Adrenal gland (tissue), 12 donors: Measurements from ENCODE around the gene MOCOS. TPM values are rescaled to one million over a fixed set of nuclear protein-coding genes. Genes with fewer than 3 reads are reported as not detected.

Experiments
- DNase-seq, 7 donors: peaks; one replicate each; pipeline ENCODE4 v3.0.0-alpha.2; 2019 to 2020
- H3K27ac ChIP-seq, 5 donors: fragments of 200-600 bp; sonication (generic) in 4 of 5; 1 replicate in 3 of 5; 2 replicates in 2 of 5; pipeline versions ENCODE4 v1.5.1 to v1.8.0; 2016 to 2020; ENCODE audit warnings: mild to moderate bottlenecking in 1 of 5
- H3K27me3 ChIP-seq: fragments of 200-600 bp; 2 replicates; pipeline ENCODE4 v1.8.0; 2021
- H3K36me3 ChIP-seq, 2 donors: fragments of 200-600 bp; replicated peaks in 1 of 2; 1 replicate in 1 of 2; 2 replicates in 1 of 2; pipeline versions ENCODE4 v1.5.1 to v1.8.0; 2018 to 2022
- H3K4me1 ChIP-seq, 2 donors: fragments of 200-600 bp; replicated peaks in 1 of 2; 1 replicate in 1 of 2; 2 replicates in 1 of 2; pipeline versions ENCODE4 v1.5.1 to v1.8.0; 2018 to 2021
- H3K4me3 ChIP-seq, 4 donors: fragments of 200-600 bp; sonication (generic) in 3 of 4; one replicate each; pipeline ENCODE4 v1.5.1; 2016 to 2018
- H3K9me3 ChIP-seq, 3 donors: fragments of 200-600 bp; sonication (generic) in 1 of 3; replicated peaks in 1 of 3; 1 replicate in 2 of 3; 2 replicates in 1 of 3; pipeline versions ENCODE4 v1.5.1 to v1.8.0; 2016 to 2021
- POLR2A ChIP-seq, 2 donors: fragments of 450-650 bp; IDR thresholded peaks; one replicate each; pipeline ENCODE4 v1.6.1; 2017; ENCODE audit warnings: antibody characterized with exemption in 2 of 2, mild to moderate bottlenecking in 2 of 2, moderate library complexity in 1 of 2
- WGBS, 4 donors: extraction: QIAGEN DNeasy Blood & Tissue Kit in 2 of 4; methylation state at CpG; one replicate each; pipeline versions ENCODE4 v1.1.5 to v1.1.7; 2013 to 2017; 5-methylcytosine and 5-hydroxymethylcytosine counted together
- intact Hi-C, 2 donors: fragments of 100-400 bp; cut with DNase I; formaldehyde crosslinking; loops; one replicate each; pipeline versions ENCODE4 v1.14.1 to v1.15.0; 2022 to 2023
- polyA plus RNA-seq, 3 donors: library from polyadenylated mRNA; stranded (reverse); fragments of 200-250 nt in 2 of 3; fragments of 350-450 nt in 1 of 3; fragmentation: Illumina TruSeq in 1 of 3; extraction: RNeasy Lipid Tissue Mini Kit (QIAGEN cat#74804) in 1 of 3; gene quantifications; one replicate each; pipeline ENCODE4 v1.2.3, GENCODE V29; 2013 to 2014
- total RNA-seq, 9 donors: library from RNA; depleted of rRNA in 4 of 9; stranded (reverse); fragments of >200 nt in 4 of 9; fragments of 120-200 nt in 1 of 9; fragmentation: NEBNext Ultra II Directional in 1 of 9; extraction: Animal tissue kit (Norgen Biotek cat#: 25700) in 1 of 9; gene quantifications; one replicate each; pipeline versions ENCODE4 v1.1.0 to v1.2.4, GENCODE V29; 2013 to 2023
- TF ChIP-seq, protein P1 (sequence below), 6 experiments: fragments of 450-650 bp in 4 of 6; fragments of 200-600 bp in 2 of 6; sonication (generic) in 1 of 6; IDR thresholded peaks; 1 replicate in 5 of 6; 2 replicates in 1 of 6; pipeline versions ENCODE4 v1.5.1 to v1.8.0; 2016 to 2021; ENCODE audit warnings: antibody characterized with exemption in 6 of 6, mild to moderate bottlenecking in 2 of 6, moderate library complexity in 1 of 6
- donor health status: healthy with polysubstance abuse.
- donor health status: Bipolar disorder and iron deficiency.
- donor health status: DM: yes; HTN: yes; CAD: no.
- donor health status: DM: no; HTN: no; CAD: no.
- donor health status: DM: no; HTN: no; CAD: no.
- donor health status: DM: yes; HTN: yes; CAD: no.

MOCOS gene
- total and polyA plus RNA-seq, 12 donors, result 7.6 to 88.1 (median 20.9) TPM

GRCh38 chr18:36187826-36188721 lies 777 bp downstream of the MOCOS start:
- DNase-seq, result peak; percentile 75 to 94 (median 91)

DNA sequence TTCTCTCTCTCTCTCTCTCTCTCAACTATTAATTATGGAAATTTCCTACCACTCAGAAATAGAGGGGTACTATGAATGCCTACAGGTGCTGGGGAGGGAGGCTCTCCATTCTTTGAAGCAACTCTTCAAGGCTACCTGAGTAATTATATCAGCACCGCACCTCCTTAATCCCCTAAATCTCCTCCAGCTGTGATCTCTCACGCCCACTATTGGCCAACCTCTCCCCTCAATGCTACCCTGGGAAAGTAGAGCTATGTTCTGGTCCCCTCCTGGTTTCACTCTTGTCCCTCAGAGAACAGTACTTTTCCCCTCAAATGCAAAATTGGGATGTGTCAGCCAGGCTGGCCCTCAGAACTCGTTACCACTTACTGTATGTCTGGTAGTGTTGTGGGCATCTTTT lies 1.6 kb downstream of the MOCOS start:
- H3K36me3 ChIP-seq, result no peaks in the 10 kb centered on the region
- H3K4me3 ChIP-seq, result peak overlapping the region in 1 of 4 donors; percentile 20
- peak in 1 of 7 donors; percentile 11 for DNase-seq
- peaks cover 13 to 17% of the 10 kb centered on the region in 2 donors for H3K4me1 ChIP-seq
- no peaks in the 10 kb centered on the region for H3K9me3 ChIP-seq
- intact Hi-C loops, result no loop called here
- peak overlapping the region in 4 of 5 donors; percentile 76 to 91 (median 86) for H3K27ac ChIP-seq
- no peaks in the 10 kb centered on the region for H3K27me3 ChIP-seq
- TF ChIP-seq POLR2A (IDR thresholded peaks at IDR 0.05), result no peak
- TF ChIP-seq, protein P1, sequence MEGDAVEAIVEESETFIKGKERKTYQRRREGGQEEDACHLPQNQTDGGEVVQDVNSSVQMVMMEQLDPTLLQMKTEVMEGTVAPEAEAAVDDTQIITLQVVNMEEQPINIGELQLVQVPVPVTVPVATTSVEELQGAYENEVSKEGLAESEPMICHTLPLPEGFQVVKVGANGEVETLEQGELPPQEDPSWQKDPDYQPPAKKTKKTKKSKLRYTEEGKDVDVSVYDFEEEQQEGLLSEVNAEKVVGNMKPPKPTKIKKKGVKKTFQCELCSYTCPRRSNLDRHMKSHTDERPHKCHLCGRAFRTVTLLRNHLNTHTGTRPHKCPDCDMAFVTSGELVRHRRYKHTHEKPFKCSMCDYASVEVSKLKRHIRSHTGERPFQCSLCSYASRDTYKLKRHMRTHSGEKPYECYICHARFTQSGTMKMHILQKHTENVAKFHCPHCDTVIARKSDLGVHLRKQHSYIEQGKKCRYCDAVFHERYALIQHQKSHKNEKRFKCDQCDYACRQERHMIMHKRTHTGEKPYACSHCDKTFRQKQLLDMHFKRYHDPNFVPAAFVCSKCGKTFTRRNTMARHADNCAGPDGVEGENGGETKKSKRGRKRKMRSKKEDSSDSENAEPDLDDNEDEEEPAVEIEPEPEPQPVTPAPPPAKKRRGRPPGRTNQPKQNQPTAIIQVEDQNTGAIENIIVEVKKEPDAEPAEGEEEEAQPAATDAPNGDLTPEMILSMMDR (IDR thresholded peaks at IDR 0.05), result no peak
- WGBS, 4 donors, result 41 to 72% (median 54%) methylated on average over 3 of the region's 3 CpGs

More at GRCh38 chr18:36187826-36188721, 777 bp downstream of the MOCOS start:
- Histone ChIP-seq H3K36me3 (no peaks in the 10 kb centered on the region), H3K27ac (peak overlapping the region; percentile 66 to 91 (median 84)), H3K4me1 (peaks cover 13 to 17% of the 10 kb centered on the region in 2 donors), H3K4me3 (peak overlapping the region; percentile 52 to 74 (median 60)), H3K27me3 (no peaks in the 10 kb centered on the region), H3K9me3 (no peaks in the 10 kb centered on the region)
- intact Hi-C loops, result no loop called here
- 20 to 47% (median 23%) methylated on average over 21 to 43 of the region's 43 CpGs for WGBS, 4 donors
- TF ChIP-seq, protein P1 (IDR thresholded peaks at IDR 0.05), result no peak
- TF ChIP-seq POLR2A (IDR thresholded peaks at IDR 0.05), result peak; percentile 4 to 73

DNA sequence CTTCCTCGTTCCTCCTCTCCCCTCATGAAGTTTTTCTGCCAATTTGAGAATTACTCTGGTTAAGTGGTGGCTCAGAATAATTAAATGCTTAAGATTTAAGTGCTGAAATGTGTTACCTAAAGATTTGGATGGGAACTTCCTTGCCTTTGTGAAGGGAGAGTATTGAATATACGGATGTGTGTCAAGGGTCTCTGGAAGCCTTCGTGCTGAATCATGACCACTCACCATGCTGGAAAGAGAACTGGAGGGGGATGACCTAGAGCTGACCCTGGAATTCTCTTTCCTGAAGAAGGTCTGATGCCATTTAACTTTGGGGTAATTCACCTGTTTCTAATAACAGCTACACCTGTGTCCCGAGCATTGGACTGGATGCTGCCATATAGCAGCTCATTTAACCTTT lies 2.2 kb downstream of the MOCOS start:
- peak overlapping the region in 1 of 5 donors; percentile 91 for H3K27ac ChIP-seq
- H3K4me3 ChIP-seq, result peak overlapping the region in 1 of 4 donors; percentile 20
- intact Hi-C loops, result no loop called here
- no peaks in the 10 kb centered on the region for H3K27me3 ChIP-seq
- H3K36me3 ChIP-seq, result no peaks in the 10 kb centered on the region
- TF ChIP-seq, protein P1 (IDR thresholded peaks at IDR 0.05), result no peak
- no peak for TF ChIP-seq POLR2A (IDR thresholded peaks at IDR 0.05)
- no peaks in the 10 kb centered on the region for H3K9me3 ChIP-seq
- H3K4me1 ChIP-seq, result peaks cover 13 to 17% of the 10 kb centered on the region in 2 donors
- 54 to 60% (median 57%) methylated on average over 4 of the region's 4 CpGs for WGBS, 4 donors
- DNase-seq, result no peak

DNA sequence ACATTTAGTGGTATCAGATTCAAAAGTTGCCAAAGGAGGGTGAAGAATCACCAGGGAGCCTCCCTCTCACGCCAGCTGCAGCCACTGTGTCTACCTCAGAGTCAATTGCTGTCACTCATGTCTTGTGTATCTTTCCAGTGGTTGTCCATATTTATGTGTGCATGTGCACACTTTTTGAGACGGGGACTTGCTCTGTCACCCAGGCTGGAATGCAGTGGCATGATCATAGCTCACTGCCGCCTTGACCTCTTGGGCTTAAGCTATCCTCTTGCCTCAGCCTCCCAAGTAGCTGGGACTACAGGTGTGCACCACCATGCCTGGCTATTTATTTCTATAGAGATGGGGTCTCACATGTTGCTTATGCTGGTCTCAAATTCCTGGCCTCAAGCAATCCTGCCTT lies 4.0 kb downstream of the MOCOS start:
- intact Hi-C loops, result no loop called here
- 88 to 100% (median 95%) methylated on average over 1 to 3 of the region's 3 CpGs for WGBS, 4 donors
- TF ChIP-seq, protein P1 (IDR thresholded peaks at IDR 0.05), result no peak
- TF ChIP-seq POLR2A (IDR thresholded peaks at IDR 0.05), result no peak
- Histone ChIP-seq H3K36me3 (no peaks in the 10 kb centered on the region), H3K4me1 (peaks cover 13 to 17% of the 10 kb centered on the region in 2 donors), H3K27me3 (no peaks in the 10 kb centered on the region), H3K27ac (no peak overlapping the region), H3K9me3 (no peaks in the 10 kb centered on the region), H3K4me3 (no peak overlapping the region)
- no peak for DNase-seq
